Caco-2 (cell line): Measurements from ENCODE around the gene FLACC1. TPM values are rescaled to one million over a fixed set of nuclear protein-coding genes. Genes with fewer than 3 reads are reported as not detected.

Experiments used
- BruUV-seq: library from RNA; stranded (reverse); fragments of 400-500 nt; replicated peaks from 2 replicates; lab custom pipeline; 2021; lab: Mats Ljungman, UMichigan
- CTCF ChIA-PET: fragments of 300-600 bp; sonication (Branson Sonifier 250); formaldehyde crosslinking; loops from one replicate; lab custom pipeline; 2022; ENCODE audit warnings: antibody characterized with exemption; lab: Charles Lee
- POLR2A ChIA-PET: fragments of 300-600 bp; sonication (Branson Sonifier 250); formaldehyde crosslinking; loops from one replicate; lab custom pipeline; 2022; ENCODE audit warnings: antibody characterized with exemption; lab: Charles Lee
- DNase-seq, 2 experiments: peaks; one replicate each; pipeline versions ENCODE4 v3.0.0 to v3.0.0-alpha.2; 2020 to 2022
- H3K27me3 ChIP-seq: replicated peaks from 2 replicates; pipeline ENCODE4 v1.6.0; 2011; ENCODE audit warnings: low read length; ENCODE audit not compliant: control insufficient read depth, insufficient read depth
- H3K36me3 ChIP-seq: 2 replicates; pipeline ENCODE4 v1.5.1; 2011; ENCODE audit warnings: low read length; ENCODE audit not compliant: control insufficient read depth, insufficient read depth
- H3K4me1 ChIP-seq: fragments of 250-450 bp; sonication (Bioruptor Pico); 2 replicates; pipeline ENCODE4 v1.5.1; 2020; ENCODE audit warnings: mild to moderate bottlenecking
- H3K4me3 ChIP-seq: 2 replicates; pipeline ENCODE4 v1.5.1; 2011; ENCODE audit warnings: low read depth, mild to moderate bottlenecking, control low read depth, low read length
- H3K9me3 ChIP-seq: fragments of 250-450 bp; sonication (Bioruptor Pico); 2 replicates; pipeline ENCODE4 v1.5.1; 2020; ENCODE audit warnings: mild to moderate bottlenecking, moderate library complexity
- H3K27ac Mint-ChIP-seq: one replicate; pipeline ENCODE4 v1.8.0; 2022; ENCODE audit warnings: mixed read lengths; ENCODE audit not compliant: unreplicated experiment
- H3K27me3 Mint-ChIP-seq: one replicate; pipeline ENCODE4 v1.8.0; 2022; ENCODE audit warnings: mixed read lengths; ENCODE audit not compliant: insufficient read depth, unreplicated experiment
- H3K36me3 Mint-ChIP-seq: one replicate; pipeline ENCODE4 v1.8.0; 2022; ENCODE audit warnings: mild to moderate bottlenecking, mixed read lengths; ENCODE audit not compliant: insufficient read depth, unreplicated experiment
- H3K4me1 Mint-ChIP-seq: one replicate; pipeline ENCODE4 v1.8.0; 2022; ENCODE audit warnings: low read depth, mixed read lengths; ENCODE audit not compliant: unreplicated experiment
- H3K4me3 Mint-ChIP-seq: one replicate; pipeline ENCODE4 v1.8.0; 2022; ENCODE audit warnings: mild to moderate bottlenecking, moderate library complexity, mixed read lengths; ENCODE audit not compliant: unreplicated experiment
- H3K9me3 Mint-ChIP-seq: one replicate; pipeline ENCODE4 v1.8.0; 2022; ENCODE audit warnings: mixed read lengths; ENCODE audit not compliant: unreplicated experiment
- CTCF ChIP-seq, 2 experiments: fragments of 200-600 bp in 1 of 2; IDR thresholded peaks; 1 replicate in 1 of 2; 2 replicates in 1 of 2; pipeline versions ENCODE4 v1.5.1 to v1.8.0; 2011 to 2022; ENCODE audit warnings: antibody characterized with exemption in 1 of 2, control low read depth in 1 of 2, inconsistent platforms in 1 of 2, low read depth in 1 of 2, low read length in 1 of 2, mild to moderate bottlenecking in 1 of 2, moderate library complexity in 1 of 2; ENCODE audit not compliant: insufficient read depth in 1 of 2, severe bottlenecking in 1 of 2, unreplicated experiment in 1 of 2
- intact Hi-C: fragments of 100-400 bp; cut with micrococcal nuclease; formaldehyde crosslinking; loops from one replicate; pipeline ENCODE4 v1.10.0; 2022; ENCODE audit not compliant: unreplicated experiment
- total RNA-seq: library from RNA; stranded (reverse); gene quantifications from 2 replicates; pipeline ENCODE4 v1.2.3, GENCODE V29; 2022

FLACC1 gene
- total RNA-seq, 1 experiment from 2014 or later: 0.86 TPM

DNA sequence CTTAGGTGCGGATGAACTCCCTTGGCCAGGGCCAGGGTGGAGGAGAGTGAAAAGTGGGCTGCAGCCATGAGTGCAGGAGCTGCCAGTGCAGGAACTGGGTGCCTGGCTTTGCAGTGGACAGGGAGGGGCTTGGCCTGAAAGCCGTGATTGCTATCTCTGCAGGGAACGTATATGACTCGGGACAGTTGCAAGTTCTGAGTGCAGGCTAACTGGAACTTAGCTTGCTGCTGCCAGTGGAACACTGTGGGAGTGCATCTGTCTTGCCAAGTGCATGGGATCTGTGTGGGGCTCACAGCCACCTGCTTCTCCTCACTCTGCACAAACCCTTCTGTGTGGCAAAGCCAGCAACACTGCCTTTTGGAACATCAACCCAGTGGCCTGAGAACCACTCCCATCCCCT is 36.9 kb downstream of the FLACC1 start:
- Histone ChIP-seq H3K4me3 (no peak overlapping the region), H3K9me3 (peaks cover 7% of the 10 kb centered on the region; the same call in 1 of the 2 replicates), H3K27me3 (no peaks in the 10 kb centered on the region; the same call in 1 of the 2 replicates), H3K36me3 (no peaks in the 10 kb centered on the region), H3K4me1 (no peaks in the 10 kb centered on the region)
- ChIA-PET CTCF (no interaction called here), POLR2A (no interaction called here)
- no TSS peak for BruUV-seq
- Mint-ChIP-seq H3K27ac (no peak overlapping the region), H3K4me3 (no peak overlapping the region), H3K9me3 (peaks cover 26% of the 10 kb centered on the region), H3K4me1 (no peaks in the 10 kb centered on the region), H3K27me3 (peaks cover 17% of the 10 kb centered on the region), H3K36me3 (no peaks in the 10 kb centered on the region)
- TF ChIP-seq CTCF (IDR thresholded peaks at IDR 0.05; ENCODE audit: insufficient read depth in 1 of 2, low read depth in 1 of 2, low read length in 1 of 2, severe bottlenecking in 1 of 2, unreplicated experiment in 1 of 2): no peak
- intact Hi-C loops: loop anchor here (10.0 kb wide), 1 partner anchor 625 kb away; no protein-coding TSS in a partner anchor
- DNase-seq: no peak

GRCh38 chr2:201319511-201319910 is 37.6 kb downstream of the FLACC1 start:
- Mint-ChIP-seq H3K4me3 (no peak overlapping the region), H3K36me3 (no peaks in the 10 kb centered on the region), H3K27me3 (peaks cover 21% of the 10 kb centered on the region), H3K27ac (no peak overlapping the region), H3K4me1 (no peaks in the 10 kb centered on the region), H3K9me3 (peaks cover 21% of the 10 kb centered on the region)
- H3K36me3 ChIP-seq: no peaks in the 10 kb centered on the region
- no peak for TF ChIP-seq CTCF (IDR thresholded peaks at IDR 0.05; ENCODE audit: insufficient read depth in 1 of 2, low read depth in 1 of 2, low read length in 1 of 2, severe bottlenecking in 1 of 2, unreplicated experiment in 1 of 2)
- no peak overlapping the region for H3K4me3 ChIP-seq
- ChIA-PET CTCF (no interaction called here), POLR2A (no interaction called here)
- no peak for DNase-seq
- no TSS peak for BruUV-seq
- H3K4me1 ChIP-seq: no peaks in the 10 kb centered on the region
- peaks cover 7% of the 10 kb centered on the region; the same call in 1 of the 2 replicates for H3K9me3 ChIP-seq
- no peaks in the 10 kb centered on the region; the same call in 1 of the 2 replicates for H3K27me3 ChIP-seq
- intact Hi-C loops: no loop called here

- H3K9me3 Mint-ChIP-seq: no peaks in the 10 kb centered on the region
- no peak for DNase-seq
- no peak overlapping the region for H3K4me3 ChIP-seq
- no peak overlapping the region for H3K4me3 Mint-ChIP-seq
- TF ChIP-seq CTCF (IDR thresholded peaks at IDR 0.05; ENCODE audit: insufficient read depth in 1 of 2, low read depth in 1 of 2, low read length in 1 of 2, severe bottlenecking in 1 of 2, unreplicated experiment in 1 of 2): no peak
- H3K36me3 ChIP-seq: no peaks in the 10 kb centered on the region
- no TSS peak for BruUV-seq
- H3K9me3 ChIP-seq: no peaks in the 10 kb centered on the region
- H3K36me3 Mint-ChIP-seq: no peaks in the 10 kb centered on the region
- ChIA-PET CTCF (no interaction called here), POLR2A (no interaction called here)
- H3K27ac Mint-ChIP-seq: no peak overlapping the region
- intact Hi-C loops: no loop called here
- H3K27me3 ChIP-seq: no peaks in the 10 kb centered on the region
- peaks cover 21% of the 10 kb centered on the region for H3K27me3 Mint-ChIP-seq
- H3K4me1 Mint-ChIP-seq: no peaks in the 10 kb centered on the region
- H3K4me1 ChIP-seq: no peaks in the 10 kb centered on the region
Measured at GRCh38 chr2:201313362-201313761, 43.8 kb downstream of the FLACC1 start.
